Measurements from ENCODE around the gene CEBPZ.

- TF ChIP-seq, protein P1, sequence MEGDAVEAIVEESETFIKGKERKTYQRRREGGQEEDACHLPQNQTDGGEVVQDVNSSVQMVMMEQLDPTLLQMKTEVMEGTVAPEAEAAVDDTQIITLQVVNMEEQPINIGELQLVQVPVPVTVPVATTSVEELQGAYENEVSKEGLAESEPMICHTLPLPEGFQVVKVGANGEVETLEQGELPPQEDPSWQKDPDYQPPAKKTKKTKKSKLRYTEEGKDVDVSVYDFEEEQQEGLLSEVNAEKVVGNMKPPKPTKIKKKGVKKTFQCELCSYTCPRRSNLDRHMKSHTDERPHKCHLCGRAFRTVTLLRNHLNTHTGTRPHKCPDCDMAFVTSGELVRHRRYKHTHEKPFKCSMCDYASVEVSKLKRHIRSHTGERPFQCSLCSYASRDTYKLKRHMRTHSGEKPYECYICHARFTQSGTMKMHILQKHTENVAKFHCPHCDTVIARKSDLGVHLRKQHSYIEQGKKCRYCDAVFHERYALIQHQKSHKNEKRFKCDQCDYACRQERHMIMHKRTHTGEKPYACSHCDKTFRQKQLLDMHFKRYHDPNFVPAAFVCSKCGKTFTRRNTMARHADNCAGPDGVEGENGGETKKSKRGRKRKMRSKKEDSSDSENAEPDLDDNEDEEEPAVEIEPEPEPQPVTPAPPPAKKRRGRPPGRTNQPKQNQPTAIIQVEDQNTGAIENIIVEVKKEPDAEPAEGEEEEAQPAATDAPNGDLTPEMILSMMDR (IDR thresholded peaks at IDR 0.05) = no peak
- TF ChIP-seq POLR2A (IDR thresholded peaks at IDR 0.05) (no peak), EP300 (IDR thresholded peaks at IDR 0.05) (no peak), POLR2AphosphoS5 (IDR thresholded peaks at IDR 0.05) (no peak)
Measured at GRCh38 chr2:37201208-37201607, 30.2 kb downstream of the CEBPZ start.

Measured in suprapubic skin (tissue), 4 donors.